HS-5 (cell line): ENCODE measurements around the gene RFX7.
A peak's percentile ranks its signal among the peaks of the same experiment; 100 is the strongest.
"Not testable (repeated sequence)": the region's sequence is repeated elsewhere in the genome, so short reads cannot be mapped to it uniquely, and the experiment has no call there.

Source experiments
- DNase-seq: peaks from one replicate; pipeline ENCODE4 v3.0.0-alpha.2; 2012; ENCODE audit warnings: low read depth

The RFX7 gene

DNA sequence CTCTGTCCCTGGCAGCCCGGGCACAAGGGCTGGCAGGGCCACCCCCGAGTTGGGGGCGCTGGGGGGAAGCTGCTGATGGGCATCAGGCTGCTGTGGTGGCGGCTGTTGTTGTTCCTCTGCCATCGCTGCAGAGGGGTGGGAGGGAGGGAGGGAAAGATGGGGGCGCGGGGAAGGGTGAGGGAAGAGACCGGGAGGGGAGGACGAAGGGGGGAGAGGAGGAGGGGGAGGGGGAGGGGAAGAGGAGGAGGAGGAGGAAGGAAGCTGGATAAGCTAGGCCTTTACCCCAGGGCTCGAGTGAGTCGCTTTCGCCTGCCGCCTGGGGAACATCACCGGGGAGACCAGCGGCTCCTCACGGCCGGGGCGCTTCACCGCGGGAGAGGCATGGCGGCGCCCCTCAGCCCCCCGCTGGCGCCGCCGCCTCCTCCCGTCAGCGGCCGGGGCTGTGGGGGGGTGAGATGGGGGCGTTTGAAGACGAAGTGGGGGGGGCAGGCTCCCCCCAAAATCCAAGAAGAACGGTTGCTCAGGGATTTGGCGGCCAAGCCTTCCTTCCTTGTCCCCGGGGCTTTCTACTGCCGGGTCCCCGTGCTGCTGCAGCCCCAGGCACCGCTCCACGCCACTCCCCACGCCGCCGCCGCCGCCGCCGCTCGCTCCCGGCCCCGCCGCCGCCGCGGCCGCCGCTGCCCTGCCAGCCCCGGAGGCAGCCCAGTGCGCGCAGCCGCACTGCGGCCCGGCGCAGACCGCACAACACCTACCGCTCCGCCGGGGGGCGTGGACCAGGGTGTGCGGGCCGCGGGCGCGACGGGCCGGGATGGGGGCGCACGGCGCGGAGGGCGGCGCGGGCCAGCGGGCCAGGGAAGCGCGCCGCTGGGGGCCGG lies at the start of gene RFX7:
Gene RFX7, minus strand, starts transcription at position 717 of the 875 bp plus-strand sequence. Its CDS starts 594 bp downstream, at position 123.
- DNase-seq: no peak

DNA sequence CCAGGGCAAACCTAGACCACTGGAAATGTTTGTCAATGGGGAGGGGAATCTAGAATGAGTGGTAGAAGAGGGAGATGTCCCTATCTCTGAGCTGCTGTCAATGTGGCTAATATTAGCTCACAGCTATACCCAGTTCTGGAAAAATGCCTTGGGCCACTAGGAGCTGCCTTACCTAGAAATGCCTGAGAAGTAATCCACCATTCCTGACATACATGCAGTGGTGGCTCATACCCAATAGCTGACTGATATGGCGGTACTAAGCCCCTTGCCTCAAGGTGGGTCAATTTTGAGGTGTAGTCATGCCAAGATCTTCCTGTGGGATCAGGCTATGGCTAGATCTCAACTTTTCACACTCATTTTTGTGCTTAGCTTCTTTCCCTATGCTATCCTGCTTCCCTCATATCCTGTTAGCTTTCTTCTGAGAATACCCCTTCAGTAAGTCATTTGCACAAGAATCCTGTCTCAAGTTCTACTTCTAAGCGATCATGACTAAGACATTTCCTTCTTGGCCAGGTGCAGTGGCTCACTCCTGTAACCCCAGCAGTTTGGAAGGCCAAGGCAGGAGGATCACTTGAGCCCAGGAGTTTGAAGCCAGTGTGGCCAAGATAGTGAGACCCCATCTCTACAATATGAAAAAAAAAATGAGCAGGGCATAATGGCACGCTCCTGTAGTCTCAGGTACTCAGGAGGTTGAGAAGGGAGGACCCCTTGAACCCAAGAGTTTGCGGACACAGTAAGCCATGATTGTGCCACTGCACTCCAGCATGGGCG lies 49.1 kb upstream of the RFX7 start:
- DNase-seq: no peak

DNA sequence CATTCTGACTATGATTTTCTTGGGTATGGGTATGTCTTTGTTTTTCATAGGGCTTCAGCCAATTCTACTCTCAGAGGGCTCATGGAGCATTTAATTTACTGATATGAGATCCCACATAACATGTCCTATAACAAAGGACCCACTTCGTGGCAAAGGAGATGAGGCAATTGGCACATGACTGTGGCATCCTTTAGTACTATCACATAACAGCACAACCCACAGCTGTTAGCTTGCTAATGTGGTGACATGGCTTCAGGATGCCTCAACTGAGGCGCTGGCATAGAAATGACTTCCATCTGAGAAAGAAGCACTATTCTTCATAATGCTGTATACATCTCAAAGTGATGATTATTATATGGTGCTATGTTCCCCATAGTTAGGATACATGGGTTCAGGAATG lies 48.1 kb upstream of the RFX7 start:
- DNase-seq: no peak

DNA sequence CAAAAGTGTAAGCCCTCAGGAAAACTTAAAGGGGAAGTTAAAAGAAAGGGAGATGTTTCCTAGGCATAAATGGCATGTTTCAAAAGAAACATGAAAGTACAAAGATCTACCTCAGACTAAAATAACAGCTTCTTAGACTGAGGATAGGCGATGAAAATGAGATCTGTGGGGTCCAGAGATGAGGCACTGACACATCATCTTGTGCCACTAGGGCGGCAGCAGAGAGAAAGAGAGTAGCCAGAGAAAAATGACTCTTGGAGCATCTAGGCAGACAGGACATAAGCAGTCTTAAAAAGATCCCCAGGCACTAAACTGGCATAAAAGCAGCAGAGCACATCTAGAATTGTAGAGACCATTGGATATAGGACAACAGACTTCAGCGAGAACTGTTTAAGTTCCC lies 42.5 kb upstream of the RFX7 start:
- DNase-seq: no peak

DNA sequence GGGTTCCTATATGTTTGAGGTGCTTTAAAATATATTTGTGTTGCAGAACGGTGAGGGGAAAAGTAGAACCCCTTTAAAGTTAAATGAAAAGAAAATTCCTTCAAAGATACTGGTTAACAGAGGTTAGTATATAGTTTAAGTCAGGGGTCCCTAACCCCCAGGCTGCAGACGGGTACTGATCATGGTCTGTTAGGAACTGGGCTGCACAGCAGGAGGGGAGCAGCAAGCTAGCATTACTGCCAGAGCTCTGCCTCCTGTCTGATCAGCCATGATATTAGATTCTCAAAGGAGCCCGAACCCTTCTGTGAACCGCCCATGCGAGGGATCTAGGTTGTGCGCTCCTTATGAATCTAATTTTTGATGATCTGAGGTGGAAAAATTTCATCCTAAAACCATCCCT lies 37.5 kb upstream of the RFX7 start:
- no peak for DNase-seq

DNA sequence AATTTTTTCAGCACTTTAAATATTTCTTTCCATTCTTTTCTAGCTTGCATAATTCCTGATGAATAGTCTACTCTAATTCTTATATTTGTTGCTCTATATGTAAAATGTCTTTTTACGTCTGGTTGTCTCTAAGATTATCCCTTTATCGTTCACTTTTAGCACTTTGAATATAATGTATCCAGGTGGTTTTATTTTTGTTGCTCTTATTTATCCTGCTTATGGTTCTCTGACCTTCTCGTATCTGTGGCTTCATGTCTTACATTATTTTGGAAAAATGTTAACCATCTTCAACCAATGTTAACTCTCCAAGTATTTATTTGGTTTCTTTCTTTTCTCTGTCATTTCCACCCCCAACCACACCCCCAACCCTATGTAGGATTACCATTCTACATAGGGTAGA lies 30.0 kb upstream of the RFX7 start:
- DNase-seq: no peak

DNA sequence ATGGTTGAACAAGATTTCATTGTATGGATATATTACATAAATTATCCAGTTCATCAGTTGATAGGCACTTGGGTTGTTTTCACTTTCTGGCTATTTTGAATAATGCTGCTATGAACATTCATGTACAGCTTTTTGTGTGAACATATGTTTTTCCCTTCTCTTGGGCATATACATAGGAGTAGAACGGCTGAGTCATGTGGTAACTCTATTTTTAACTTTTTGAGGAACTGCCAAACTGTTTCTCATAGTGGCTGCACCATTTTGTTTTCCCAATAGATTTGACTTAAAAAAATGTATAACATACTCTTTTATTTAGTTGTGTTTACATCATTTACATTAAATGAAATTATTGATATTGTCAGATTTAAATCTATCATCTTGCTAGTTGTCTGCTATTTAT lies 28.8 kb upstream of the RFX7 start:
- no peak for DNase-seq

DNA sequence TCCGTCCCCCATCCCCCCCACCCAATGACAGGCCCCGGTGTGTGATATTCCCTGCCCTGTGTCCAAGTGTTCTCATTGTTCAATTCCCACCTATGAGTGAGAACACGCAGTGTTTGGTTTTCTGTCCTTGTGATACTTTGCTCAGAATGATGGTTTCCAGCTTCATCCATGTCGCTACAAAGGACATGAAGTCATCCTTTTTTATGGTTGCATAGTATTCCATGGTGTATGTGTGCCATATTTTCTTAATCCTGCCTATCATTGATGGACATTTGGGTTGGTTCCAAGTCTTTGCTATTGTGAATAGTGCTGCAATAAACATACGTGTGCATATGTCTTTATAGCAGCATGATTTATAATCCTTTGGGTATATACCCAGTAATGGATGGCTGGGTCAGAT lies 22.8 kb upstream of the RFX7 start:
- not testable (repeated sequence) for DNase-seq

DNA sequence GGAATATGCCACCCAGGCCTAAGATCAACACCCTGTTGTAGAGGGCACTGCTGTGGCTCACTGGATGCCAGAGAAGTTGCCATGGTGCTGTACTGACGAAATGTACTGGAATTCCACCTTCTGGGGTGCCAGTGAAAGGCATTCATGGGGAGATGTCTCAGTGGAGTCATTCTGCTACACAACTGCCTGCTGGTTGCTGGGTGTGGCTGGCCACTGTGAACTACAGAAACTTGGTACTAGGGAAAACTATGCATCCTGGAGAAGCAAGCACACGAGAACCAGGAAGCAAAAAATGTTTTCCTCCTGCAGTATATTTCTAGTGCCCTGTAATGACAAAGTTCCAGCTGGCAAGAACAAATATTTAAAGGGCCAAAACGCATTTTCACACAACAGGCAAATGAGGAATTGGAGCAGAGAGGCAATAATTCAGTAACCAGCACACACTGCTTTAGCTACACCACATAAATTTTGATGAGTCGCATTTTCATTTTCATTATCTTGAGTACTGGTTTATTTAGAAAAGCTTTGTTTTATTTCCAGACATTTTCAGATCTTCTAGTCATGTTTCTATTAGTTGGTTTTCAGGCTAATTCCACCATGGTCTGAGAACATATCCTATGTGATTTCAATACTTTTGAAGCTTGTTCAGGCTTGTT lies 18.3 kb upstream of the RFX7 start:
- DNase-seq: no peak

DNA sequence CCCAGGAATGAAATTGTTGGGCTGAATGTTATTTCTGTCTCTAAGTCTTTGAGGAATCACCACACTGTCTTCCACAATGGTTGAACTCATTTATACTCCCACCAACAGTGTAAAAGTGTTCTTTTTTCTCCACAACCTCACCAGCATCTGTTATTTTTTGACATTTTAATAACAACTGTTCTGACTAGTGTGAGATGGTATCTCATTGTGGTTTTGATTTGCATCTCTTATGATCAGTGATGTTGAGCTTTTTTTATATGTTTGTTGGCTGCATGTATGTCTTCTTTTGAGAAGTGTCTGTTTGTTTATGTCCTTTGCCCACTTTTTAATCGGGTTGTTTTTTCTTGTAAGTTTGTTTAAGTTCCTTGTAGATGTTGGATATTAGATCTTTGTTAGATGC lies 13.6 kb upstream of the RFX7 start:
- not testable (repeated sequence) for DNase-seq

DNA sequence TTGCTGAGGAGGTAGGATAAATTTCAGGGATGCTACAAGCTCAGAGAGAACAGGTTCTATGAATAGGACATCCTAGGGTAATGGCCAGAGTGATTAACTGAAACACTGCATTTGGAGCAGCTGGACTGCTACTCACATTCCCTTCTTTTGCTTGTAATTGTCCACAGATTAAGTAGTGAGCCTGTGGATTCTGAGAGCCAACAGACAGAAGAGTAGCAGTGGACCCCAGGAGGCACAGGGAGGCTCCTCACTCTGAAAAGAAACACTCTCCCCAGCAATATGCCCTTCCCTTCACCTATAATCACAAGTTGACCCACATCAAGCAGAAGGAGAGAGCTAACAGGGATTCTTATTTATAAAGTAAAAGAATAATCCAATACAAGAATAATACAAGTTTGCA lies 10.6 kb upstream of the RFX7 start:
- no peak for DNase-seq

DNA sequence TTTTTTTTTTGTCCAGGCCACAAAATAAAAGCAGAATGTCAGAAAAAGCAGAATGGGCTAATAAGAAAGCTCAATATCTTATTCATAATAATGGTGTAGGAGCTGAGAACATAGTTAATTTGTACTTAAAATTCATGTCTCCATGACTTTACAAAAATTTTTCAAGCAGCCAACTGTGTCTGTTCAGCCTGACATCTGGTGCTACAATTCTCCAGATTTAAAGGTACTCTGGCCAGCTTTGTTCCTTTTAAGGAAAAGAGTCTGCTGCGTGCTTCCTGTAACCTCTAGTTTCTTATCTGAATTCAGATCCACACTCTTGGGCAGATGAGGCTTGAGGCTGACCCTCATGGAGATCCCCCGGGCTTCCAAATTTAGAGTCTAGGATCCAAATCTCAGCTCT lies 8.7 kb upstream of the RFX7 start:
- no peak for DNase-seq

DNA sequence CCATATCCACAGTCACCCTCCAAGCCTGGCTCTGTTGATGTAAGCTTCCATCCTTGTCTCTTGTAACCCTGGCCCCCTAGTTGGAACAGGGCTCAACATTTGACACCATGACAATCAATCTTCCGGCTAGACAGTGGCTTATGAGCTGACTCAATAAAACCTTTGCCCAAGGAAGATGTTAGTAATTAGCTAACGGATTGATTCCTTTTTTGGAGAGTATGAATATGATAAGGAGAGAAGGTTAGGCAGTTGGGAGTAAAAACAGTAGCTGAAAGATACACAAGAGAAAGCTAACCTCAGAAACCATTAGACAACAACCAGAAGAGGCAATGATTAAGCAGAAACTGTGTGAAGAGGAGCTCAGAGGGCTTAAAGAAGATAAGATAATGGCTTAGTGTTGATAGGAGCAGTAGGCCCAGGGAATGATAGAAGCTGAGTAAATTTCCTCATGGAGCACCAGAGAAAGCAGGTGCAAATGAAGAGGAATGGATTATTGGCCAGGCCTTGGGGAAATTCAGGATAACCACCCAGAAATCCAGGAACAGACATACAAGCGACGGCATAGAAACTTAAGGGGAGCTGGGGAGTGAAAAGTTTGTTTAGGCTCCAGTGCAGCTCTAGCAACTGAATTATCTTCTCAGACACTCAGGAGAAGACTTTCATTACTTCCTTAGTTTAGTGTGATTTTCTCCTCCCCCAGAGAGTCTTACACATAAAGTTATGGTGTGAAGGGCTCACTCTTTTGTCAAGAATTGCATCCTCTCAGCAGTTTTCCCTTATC lies 7.8 kb upstream of the RFX7 start:
- no peak for DNase-seq

DNA sequence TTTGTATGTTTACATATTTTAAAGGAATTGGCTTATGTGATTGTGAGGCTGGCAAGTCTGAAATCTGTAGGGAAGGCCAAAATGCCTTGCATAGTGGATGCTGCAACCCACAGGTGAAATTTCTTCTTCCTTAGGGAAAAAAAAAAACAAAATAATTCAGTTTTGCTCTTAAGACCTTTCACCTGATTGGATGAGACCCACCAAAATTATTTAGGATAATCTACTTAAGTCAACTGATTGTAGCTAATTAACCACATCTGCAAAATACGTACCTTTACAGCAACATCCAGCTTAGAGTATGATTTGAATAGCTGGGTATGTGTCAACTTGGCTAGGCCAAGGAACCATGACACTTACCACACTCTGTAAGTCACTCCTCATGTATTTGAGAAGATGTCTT lies 6.9 kb upstream of the RFX7 start:
- no peak for DNase-seq

DNA sequence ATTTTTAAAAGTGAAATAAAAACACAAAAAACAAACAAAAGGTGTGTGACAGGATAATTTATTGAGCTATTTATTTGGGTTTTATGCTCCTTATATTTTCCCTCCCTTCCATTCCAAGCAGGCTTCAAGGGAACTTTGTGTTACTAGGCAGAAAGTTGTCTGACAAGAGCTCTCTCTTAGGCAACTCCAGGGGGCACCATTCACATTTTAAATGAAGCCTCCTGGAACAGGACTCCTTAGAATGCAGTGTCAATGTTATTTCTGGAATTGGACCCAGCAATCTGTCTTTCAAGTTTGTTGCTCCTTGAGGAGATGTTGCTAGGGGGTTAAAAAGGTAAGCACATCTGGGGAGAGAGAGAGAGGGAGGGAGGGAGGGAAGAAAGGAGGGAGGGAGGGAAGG lies 5.4 kb upstream of the RFX7 start:
- DNase-seq: no peak

DNA sequence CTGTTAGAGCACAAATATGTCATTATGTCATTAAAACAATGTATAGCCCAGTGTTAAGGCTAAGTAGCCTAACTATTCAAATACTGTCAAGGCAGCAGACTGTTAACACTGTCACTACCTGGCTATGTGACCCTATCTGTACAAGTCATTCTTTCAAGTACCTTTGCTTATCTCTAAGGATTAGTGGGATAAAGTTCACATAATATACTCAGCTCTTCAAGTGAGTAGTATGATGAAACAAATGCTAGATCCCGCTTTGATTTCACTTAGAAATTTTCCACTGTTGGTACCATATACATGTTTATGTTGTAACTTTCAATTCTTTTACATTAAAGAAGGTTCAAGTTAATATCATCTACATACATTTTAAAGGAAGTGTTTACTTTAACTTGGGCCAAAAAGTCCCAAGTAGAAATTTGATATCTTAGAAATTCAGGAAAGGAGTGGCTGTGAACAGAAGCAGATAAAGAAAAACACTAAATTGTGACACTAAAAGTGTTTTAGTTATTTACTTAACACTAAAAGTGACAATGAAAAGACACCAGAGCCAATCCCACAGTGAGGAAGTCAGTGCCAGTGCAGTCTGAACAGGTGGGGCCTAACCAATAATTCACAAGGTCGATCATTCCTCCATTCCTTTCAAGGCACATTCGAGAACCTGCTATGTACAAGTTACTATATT lies 4.8 kb upstream of the RFX7 start:
- no peak for DNase-seq

DNA sequence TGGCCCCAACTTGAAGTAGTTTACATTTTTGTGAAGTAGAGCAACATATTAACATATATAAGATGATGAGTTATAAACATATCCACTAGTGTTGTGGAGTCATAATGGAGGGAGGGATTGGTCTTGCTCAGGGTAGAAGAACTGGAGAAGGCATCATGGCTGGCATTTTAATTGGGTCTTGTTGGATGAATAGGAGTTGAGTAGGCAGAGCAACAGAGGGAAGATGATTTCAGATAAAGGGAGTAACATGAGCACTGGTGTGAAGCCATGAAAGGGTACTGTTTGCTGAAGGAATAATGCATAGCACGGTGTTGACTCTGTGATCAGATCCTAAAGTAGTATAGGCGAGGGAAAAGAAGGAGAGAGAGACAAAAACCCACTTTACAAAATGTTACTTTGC lies 3.6 kb upstream of the RFX7 start:
- no peak for DNase-seq

DNA sequence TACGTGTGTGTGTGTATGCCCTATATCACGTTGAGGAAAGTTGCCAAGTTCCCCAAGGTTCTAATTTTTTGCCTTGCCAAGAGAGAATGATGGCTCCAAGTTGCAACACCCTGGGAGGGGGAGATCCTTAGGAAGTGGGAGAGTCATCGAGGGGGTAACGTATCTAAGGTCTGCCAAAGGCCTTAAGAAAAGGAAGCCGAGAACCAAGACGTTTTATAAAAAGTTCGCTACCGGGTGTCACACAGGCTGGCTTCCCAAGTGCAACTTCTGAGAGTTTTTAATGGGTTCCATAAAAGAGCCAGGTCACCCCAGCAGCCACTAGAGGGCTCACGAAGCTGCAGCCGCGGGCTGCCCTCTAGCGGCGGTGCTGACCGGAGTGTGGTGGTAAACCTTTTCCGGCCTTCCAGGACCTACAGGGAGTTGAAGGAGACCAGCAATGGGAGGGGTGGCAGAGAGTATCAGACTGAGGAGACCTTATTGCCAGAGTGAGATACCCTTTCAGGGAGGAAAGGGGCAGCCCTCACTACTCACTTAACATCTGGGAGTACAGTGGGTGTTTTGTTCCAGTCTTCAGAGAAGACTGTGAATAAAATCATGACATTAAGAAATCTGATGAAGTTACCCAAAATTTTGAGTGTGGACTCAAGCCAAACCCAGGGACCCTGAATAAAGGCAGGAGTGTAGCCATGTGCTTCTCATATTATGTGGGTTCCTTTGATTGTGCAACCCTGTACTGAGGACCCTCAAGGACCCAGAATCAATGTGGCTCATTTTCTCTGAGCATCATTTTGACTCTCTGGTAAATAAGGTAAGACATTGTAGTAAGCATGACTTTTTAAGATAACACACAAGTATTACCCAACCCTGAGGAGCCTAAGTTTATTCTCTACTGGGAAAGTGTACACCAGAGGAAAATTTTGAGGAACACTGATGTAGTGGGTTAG lies 2.5 kb upstream of the RFX7 start:
- DNase-seq: peak; percentile 72

DNA sequence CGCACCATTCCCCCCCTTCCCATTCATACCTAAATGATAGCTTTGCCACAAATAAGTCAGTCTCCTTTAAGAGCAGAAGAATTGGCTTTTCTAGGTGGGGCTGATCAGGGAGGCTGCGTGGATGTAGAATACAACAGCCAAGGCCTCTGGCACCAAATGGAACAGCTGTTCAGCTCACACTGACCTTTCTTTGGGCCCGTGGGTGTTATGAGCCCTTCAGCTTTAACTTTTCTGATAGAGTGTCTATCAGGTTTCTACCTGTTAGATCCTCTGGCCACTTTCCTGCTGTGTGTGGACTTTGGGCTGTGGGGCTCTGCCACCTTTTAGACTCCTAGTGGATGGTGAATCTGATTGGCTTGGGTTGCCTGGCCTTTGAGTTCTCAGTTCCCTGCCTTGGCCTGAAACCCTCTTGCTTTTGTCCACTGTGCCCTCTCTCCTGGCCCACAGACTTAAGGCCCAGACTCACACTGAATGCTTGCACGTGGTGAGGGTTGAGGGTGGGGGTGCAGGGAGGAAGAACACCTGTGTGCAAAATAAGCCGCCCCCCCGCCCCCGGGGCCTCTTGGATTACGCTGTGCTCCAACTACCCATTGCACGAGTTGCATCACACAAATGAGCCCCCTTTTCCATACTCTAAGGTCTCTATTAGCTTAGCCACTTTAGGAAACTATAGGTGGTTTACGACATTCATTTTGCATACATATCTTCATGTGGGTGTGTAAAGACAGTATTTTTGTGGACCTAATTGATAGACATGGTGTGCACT lies 1.3 kb upstream of the RFX7 start:
- DNase-seq: no peak
